HG02852 (cell line): ENCODE data around the gene VEGFA.

Experiments
- ATAC-seq: cut with Tn5 transposase; IDR thresholded peaks from one replicate; pipeline ENCODE4 v1.9.1; 2021; ENCODE audit warnings: mild to moderate bottlenecking, moderate library complexity; ENCODE audit not compliant: unreplicated experiment

VEGFA gene

GRCh38 chr6:43769526-43770371 is at the start of gene VEGFA:
Gene VEGFA (plus strand): TSS chr6:43770211.
- ATAC-seq = peak; percentile 57

DNA sequence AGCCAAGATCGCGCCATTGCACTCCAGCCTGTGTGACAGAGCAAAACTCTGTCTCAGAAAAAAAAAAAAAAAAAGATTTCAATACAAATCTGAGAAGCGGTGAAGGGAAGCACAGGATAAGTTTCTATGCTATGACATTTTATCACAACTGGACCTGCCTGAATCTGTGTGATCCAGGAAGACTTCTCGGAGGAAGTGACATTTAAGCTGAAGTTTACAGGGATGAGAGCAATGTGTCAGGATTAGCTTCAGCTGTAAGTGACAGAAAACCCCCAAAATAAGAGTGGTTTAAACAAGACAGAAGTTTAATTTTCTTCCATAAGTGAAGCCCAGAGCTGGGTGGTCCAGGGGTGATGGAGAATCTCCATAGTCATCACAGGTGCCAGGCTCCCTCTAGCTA is 49.0 kb upstream of the VEGFA start:
- no peak for ATAC-seq

DNA sequence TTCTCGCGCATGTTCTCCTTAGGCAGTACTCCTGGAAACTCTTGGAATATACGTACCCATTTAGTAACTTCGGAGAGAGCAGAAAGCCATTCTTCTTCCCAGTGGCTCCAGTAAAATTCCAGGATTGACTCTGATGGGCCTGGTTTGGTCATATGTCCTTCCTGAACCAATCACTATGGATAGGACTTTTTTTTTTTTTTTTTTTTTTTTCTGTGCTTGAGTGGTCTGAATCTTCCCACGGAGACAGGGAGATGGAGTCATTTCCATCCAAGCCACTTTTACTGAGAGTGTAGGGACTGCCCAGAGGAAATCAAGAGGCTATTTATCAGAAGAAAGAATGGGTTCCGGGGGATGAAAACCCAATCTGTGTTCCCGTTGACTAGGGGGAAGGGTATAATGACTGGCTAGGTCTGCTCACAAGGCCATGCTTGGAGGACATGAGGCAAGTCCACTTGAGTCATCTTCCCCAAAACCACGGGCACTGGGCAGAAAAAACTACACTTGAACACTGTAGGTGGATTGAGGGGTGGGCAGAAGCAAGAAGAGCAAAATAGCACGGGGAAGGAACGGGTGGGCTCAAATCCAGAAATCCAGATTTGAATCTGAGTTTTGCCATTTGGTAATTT is 47.0 kb upstream of the VEGFA start:
- ATAC-seq = no peak

- no peak for ATAC-seq
These were observed 46.2 kb upstream of the VEGFA start for GRCh38 chr6:43723737-43724295.

DNA sequence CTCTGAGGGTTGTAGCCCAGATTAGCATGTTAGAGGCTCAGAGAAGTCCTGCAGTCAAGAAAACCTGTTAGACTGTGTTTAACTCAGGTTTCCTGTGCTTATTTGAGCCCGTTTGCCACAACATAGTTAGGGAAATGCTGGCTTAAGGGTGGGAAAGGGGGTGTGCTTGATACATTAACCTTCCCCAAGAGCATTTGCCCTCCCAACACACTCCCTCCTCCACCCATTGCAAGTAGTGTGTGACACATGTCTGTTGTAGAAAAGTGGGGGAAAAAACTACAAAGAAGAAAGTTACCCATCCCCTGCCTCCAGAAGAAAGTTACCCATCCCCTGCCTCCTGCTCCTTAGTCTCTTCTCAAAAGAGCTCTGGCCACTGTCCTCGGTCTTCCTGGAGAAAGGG is 45.7 kb upstream of the VEGFA start:
- no peak for ATAC-seq

DNA sequence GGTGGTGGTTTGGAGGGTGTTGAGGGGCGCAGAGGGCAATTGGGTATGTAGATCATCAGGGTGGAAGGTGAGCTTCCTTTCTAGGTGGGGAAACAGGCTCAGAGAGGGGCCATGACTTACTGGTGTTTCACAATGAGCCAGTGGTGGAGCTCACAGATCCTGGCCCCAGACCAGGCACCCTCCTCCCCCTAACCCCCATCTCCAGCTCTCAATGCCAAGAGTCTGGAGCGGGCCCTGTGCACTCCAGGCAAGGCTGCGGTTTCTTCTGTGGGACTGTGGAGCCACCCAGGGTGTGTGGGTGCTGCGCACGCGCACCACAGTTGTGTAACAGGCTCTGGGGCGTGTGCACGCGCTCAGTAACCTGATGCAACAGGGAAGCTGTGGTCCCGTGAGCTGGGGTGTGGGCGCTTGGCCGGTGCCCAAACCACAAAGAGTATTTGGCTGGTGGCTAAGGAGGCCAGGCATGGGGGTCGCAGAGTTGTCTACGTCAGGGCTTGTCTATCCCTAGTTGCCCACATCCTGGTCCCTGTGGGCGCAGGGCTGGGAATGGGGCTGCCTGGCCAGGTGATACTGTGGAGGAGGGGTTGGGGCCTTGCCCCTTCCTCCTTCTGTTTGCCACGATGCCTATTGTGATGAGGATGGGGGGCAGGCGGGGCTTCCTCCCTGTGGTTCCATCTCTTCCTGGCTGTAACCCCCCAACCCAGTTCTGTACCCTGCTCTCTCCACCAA is 44.9 kb upstream of the VEGFA start:
- no peak for ATAC-seq

DNA sequence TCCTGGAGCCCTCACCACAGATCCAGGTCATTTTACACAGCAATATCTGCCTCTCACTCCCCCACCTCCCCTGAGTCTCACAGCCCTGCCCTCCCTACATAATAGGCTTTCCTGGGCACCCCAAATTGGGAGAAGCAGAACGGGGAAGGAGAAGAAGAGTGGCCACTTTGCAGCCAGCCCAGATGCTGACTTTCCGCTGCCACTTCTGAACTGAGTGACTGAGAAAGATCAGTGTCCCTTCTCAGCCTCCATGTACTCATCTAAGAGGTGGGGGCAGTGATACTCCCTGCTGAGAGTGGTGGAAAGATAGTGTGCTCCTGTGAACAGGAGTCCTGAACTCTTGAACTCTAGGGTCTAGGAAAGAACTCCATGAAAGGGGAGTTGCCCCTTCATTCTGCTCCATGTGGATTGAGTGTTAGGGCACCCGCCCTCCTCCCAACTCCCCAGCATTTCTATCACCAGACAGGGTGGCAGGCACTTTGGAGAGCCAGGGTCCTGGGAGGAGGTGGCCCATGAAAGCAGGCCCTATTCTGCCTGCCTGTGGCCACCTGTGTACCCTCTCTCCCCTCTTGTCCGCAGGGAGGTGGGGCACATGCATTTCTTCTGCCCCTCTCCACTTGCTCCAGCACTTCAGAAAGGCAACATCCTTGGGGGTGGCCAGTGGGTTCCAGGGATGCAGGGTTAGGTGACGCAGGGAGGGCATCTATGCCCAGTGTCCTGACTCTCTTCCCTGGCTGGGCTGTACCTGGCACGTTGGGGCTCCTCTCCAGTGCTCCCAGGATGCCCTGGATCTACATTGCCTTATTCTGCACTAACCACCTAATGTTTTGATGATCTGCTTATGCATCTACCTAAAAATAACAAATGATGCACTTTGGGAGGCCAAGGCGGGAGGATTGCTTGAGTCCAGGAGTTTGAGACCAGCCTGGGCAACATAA is 44.1 kb upstream of the VEGFA start:
- ATAC-seq = no peak

GRCh38 chr6:43727634-43728033 is 42.4 kb upstream of the VEGFA start:
- ATAC-seq = no peak

DNA sequence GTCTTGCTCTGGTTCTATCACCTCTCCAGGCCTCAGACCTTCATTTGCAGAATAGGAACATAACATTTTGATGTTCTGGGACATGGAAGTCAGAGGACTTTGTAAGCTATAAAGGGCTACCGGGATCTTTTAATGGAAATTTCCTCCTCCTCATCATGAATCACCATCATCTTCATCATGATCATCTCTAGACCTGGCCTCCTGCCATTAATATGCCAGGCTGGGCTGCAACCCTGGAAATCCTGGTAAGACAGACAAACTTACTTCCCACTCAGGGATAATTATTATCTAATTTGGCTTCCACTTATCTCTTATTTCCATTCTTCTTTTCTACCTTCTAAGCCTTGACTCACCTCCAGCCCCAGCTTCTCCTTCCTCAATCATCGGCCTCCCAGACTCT is 41.4 kb upstream of the VEGFA start:
- ATAC-seq = no peak

DNA sequence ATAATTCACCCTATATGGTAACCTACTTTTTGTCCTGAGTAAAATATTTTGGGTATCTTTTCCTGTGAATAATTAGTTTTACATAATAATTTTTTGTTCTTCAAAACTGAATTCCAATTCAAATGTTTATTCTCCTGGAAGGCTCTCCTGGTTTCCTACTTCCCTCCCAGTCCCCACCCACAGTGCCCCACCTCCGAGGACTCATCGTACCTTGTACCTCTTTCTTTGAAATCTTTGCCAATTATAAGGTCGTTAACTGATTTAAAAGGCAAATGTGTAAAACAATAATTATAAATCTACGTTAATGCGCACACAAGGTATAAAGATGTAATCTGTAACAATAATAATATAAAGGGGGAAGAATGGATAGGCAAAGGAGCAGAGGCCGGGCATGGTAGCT is 40.5 kb upstream of the VEGFA start:
- ATAC-seq = no peak

DNA sequence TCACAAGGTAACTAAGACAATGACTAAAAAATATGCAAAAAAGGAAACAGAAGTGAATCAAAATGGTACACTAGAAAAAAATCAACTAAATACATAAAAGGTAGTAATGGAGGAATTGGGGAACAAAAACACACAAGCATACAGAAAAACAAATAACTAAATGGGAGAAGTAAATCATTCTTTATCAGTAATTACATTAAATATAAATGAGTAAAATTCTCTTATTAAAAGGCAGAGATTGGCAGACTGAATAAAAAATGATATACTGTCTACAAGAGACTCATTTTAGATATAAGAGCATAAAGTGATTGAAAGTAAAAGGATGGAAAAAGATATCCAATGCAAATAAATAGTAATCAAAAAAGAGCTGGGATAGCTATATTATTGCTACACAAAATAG is 39.4 kb upstream of the VEGFA start:
- ATAC-seq = no peak

DNA sequence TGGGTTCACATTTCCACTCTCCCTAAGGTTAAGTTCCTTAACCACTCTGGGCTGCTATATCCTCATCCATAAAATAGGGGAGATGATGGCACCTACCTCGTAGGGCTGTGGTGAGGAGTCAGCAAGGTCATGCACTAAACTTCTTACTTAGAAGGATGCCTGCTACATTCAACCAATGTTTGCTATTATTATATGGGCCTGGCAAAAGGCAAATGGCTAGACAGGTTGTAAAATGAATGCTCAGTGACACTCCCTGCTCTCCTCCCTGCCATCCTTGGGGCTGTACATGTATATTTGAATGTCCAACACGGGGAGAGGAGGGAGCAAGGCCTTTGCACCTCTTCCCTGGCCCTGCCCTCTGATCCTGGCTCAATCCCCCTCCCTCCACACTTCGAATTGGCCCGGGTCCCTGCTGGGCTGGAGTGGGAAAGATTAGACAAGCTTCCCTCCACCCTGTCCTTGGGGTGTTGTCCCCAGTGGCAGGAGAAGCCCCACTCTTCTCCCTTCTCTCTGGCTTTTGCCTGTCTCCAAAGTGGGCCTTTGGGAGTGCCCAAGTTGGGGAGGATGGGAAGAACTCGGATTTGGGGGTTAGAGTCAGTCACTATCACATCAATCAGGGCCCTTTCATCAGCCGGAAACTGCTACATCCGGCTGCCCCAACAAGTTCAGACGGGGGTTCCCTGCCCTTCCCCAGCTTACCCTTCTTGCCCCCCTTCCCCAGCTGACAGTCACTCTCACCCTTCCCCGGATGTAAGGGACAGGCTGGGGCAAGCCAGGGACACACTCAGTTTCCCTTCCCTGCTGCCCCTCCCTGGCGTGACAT is 36.3 kb upstream of the VEGFA start:
- no peak for ATAC-seq

DNA sequence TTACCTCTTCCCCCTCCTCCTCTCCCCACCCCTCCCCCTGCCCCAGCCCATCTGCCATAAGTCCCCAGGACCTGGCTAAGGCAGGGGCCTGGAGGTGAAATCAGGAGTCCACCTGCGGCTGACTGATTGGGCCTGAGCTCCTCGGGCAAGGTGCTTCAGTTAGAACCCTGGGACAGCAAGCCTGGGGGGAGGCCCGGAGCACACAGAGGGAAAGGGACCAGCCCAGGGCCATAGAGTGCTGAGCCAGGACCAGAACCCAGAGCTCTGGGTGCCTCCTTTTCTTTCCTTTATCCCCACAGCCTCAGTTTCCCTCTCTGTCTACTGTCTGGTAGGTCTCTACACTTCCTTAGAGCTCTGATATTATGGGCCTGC is 35.7 kb upstream of the VEGFA start:
- no peak for ATAC-seq

GRCh38 chr6:43735642-43736199 is 34.3 kb upstream of the VEGFA start:
- ATAC-seq = no peak

GRCh38 chr6:43736211-43736786 is 33.7 kb upstream of the VEGFA start:
- no peak for ATAC-seq

GRCh38 chr6:43736844-43737243 is 33.2 kb upstream of the VEGFA start:
- ATAC-seq = no peak

- ATAC-seq = no peak
These were observed 32.5 kb upstream of the VEGFA start for GRCh38 chr6:43737272-43738081.

GRCh38 chr6:43738267-43738676 is 31.7 kb upstream of the VEGFA start:
- no peak for ATAC-seq
